Mesendoderm (in vitro differentiated cells): ENCODE data around the gene DDX42.
"Not testable (repeated sequence)": the region's sequence is repeated elsewhere in the genome, so short reads cannot be mapped to it uniquely, and the experiment has no call there.

Experiments used
- DNase-seq: peaks from one replicate; pipeline ENCODE4 v3.0.0; 2013
- H2AK5ac ChIP-seq: 2 replicates; pipeline ENCODE4 v1.6.1; 2013; ENCODE audit warnings: low read length, inconsistent platforms
- H2BK120ac ChIP-seq: 2 replicates; pipeline ENCODE4 v1.6.1; 2013; ENCODE audit warnings: low read depth, mild to moderate bottlenecking, low read length, moderate library complexity, mixed read lengths
- H2BK15ac ChIP-seq: replicated peaks from 2 replicates; pipeline ENCODE4 v1.6.1; 2013; ENCODE audit warnings: low read depth, mild to moderate bottlenecking, moderate library complexity
- H2BK5ac ChIP-seq: 2 replicates; pipeline ENCODE4 v1.6.1; 2013; ENCODE audit warnings: low read length, inconsistent platforms
- H3K18ac ChIP-seq: 2 replicates; pipeline ENCODE4 v1.6.1; 2013; ENCODE audit warnings: mild to moderate bottlenecking, low read length, mixed read lengths
- H3K23ac ChIP-seq: one replicate; pipeline ENCODE4 v1.6.1; 2013; ENCODE audit warnings: low read length
- H3K27ac ChIP-seq: 2 replicates; pipeline ENCODE4 v1.5.1; 2013; ENCODE audit warnings: low read depth, mild to moderate bottlenecking, inconsistent platforms, low read length, moderate library complexity
- H3K27me3 ChIP-seq: 2 replicates; pipeline ENCODE4 v1.6.1; 2013; ENCODE audit warnings: low read length, control low read depth, mild to moderate bottlenecking, inconsistent platforms; ENCODE audit not compliant: insufficient read depth, poor library complexity
- H3K36me3 ChIP-seq: 2 replicates; pipeline ENCODE4 v1.6.1; 2013; ENCODE audit warnings: low read length, inconsistent platforms; ENCODE audit not compliant: control insufficient read depth, insufficient read depth
- H3K4ac ChIP-seq: one replicate; pipeline ENCODE4 v1.6.1; 2013; ENCODE audit warnings: low read depth, mild to moderate bottlenecking, low read length, moderate library complexity
- H3K4me1 ChIP-seq: 2 replicates; pipeline ENCODE4 v1.6.1; 2013; ENCODE audit warnings: low read depth, low read length, inconsistent platforms; ENCODE audit not compliant: control insufficient read depth
- H3K4me2 ChIP-seq: 2 replicates; pipeline ENCODE4 v1.6.1; 2013; ENCODE audit warnings: low read length
- H3K4me3 ChIP-seq: 2 replicates; pipeline ENCODE4 v1.5.1; 2013; ENCODE audit warnings: mild to moderate bottlenecking, low read length
- H3K56ac ChIP-seq: one replicate; pipeline ENCODE4 v1.6.1; 2013; ENCODE audit warnings: low read length
- H3K79me1 ChIP-seq: 2 replicates; pipeline ENCODE4 v1.6.1; 2013; ENCODE audit warnings: low read length, inconsistent platforms
- H3K79me2 ChIP-seq: 2 replicates; pipeline ENCODE4 v1.6.1; 2013; ENCODE audit warnings: mild to moderate bottlenecking, low read length; ENCODE audit not compliant: control insufficient read depth, insufficient read depth
- H3K9ac ChIP-seq: 2 replicates; pipeline ENCODE4 v1.6.1; 2013; ENCODE audit warnings: low read length, inconsistent platforms
- H4K5ac ChIP-seq: one replicate; pipeline ENCODE4 v1.6.1; 2013; ENCODE audit warnings: low read length
- H4K8ac ChIP-seq: one replicate; pipeline ENCODE4 v1.6.1; 2013; ENCODE audit warnings: low read depth, mild to moderate bottlenecking, control low read depth, low read length, moderate library complexity
- WGBS: extraction: QIAGEN DNeasy Blood & Tissue Kit; methylation state at CpG from one replicate; pipeline ENCODE4 v1.1.7; 2013; ENCODE audit warnings: low lambda C conversion rate, missing lambda C conversion rate; ENCODE audit not compliant: insufficient coverage; ENCODE audit errors: extremely low coverage; 5-methylcytosine and 5-hydroxymethylcytosine counted together

The DDX42 gene

GRCh38 chr17:63855185-63855584 lies 81.2 kb downstream of the DDX42 start:
- no peak overlapping the region for H3K4me3 ChIP-seq
- no peak overlapping the region for H3K56ac ChIP-seq

GRCh38 chr17:63856425-63856824 lies 82.5 kb downstream of the DDX42 start:
- H3K79me1 ChIP-seq, H3K4me2 ChIP-seq, H3K27me3 ChIP-seq, H4K5ac ChIP-seq, H2BK15ac ChIP-seq, H3K4me3 ChIP-seq, H3K4ac ChIP-seq, H2BK120ac ChIP-seq, H3K9ac ChIP-seq, H3K23ac ChIP-seq, DNase-seq, H3K36me3 ChIP-seq, H3K4me1 ChIP-seq, H3K56ac ChIP-seq, H2BK5ac ChIP-seq, H3K79me2 ChIP-seq, H3K27ac ChIP-seq, H4K8ac ChIP-seq, H3K18ac ChIP-seq, H2AK5ac ChIP-seq: not testable (repeated sequence)
- no CpG with 5 or more reads among the region's 8 CpGs for WGBS

More at GRCh38 chr17:63855185-63855584, 81.2 kb downstream of the DDX42 start:
- no peak overlapping the region for H3K23ac ChIP-seq
- no peak overlapping the region for H2AK5ac ChIP-seq
- no peak overlapping the region for H2BK5ac ChIP-seq
- H3K4ac ChIP-seq: no peak overlapping the region
- no peak overlapping the region for H2BK15ac ChIP-seq
- no CpG with 5 or more reads among the region's 8 CpGs for WGBS
- H3K79me1 ChIP-seq: no peaks in the 10 kb centered on the region
- H4K5ac ChIP-seq: no peak overlapping the region
- H3K9ac ChIP-seq: no peak overlapping the region
- H3K4me1 ChIP-seq: no peaks in the 10 kb centered on the region
- no peaks in the 10 kb centered on the region for H3K79me2 ChIP-seq
- no peak overlapping the region for H3K27ac ChIP-seq
- H3K4me2 ChIP-seq: no peak overlapping the region
- DNase-seq: no peak
- no peaks in the 10 kb centered on the region for H3K36me3 ChIP-seq
- H3K18ac ChIP-seq: no peak overlapping the region
- H2BK120ac ChIP-seq: no peak overlapping the region
- no peak overlapping the region for H4K8ac ChIP-seq
- no peaks in the 10 kb centered on the region for H3K27me3 ChIP-seq

GRCh38 chr17:63859257-63859656 lies 85.3 kb downstream of the DDX42 start:
- H3K23ac ChIP-seq: no peak overlapping the region
- H3K18ac ChIP-seq: no peak overlapping the region
- H3K79me1 ChIP-seq: no peaks in the 10 kb centered on the region
- H3K4me1 ChIP-seq: no peaks in the 10 kb centered on the region
- H2BK5ac ChIP-seq: no peak overlapping the region
- no peak overlapping the region for H2AK5ac ChIP-seq
- no peaks in the 10 kb centered on the region for H3K36me3 ChIP-seq
- no peaks in the 10 kb centered on the region for H3K79me2 ChIP-seq
- H4K8ac ChIP-seq: no peak overlapping the region
- no peak overlapping the region for H3K4ac ChIP-seq
- no peak overlapping the region for H3K4me2 ChIP-seq
- H3K27ac ChIP-seq: no peak overlapping the region
- no CpG with 5 or more reads among the region's 3 CpGs for WGBS
- no peak overlapping the region for H2BK120ac ChIP-seq
- no peak overlapping the region for H3K56ac ChIP-seq
- no peak overlapping the region for H3K4me3 ChIP-seq
- no peak for DNase-seq
- H3K9ac ChIP-seq: no peak overlapping the region
- no peak overlapping the region for H4K5ac ChIP-seq
- H3K27me3 ChIP-seq: no peaks in the 10 kb centered on the region
- H2BK15ac ChIP-seq: no peak overlapping the region

GRCh38 chr17:63866625-63867024 lies 92.7 kb downstream of the DDX42 start:
- not testable (repeated sequence) for H3K23ac ChIP-seq, H3K4ac ChIP-seq, H3K79me1 ChIP-seq, H3K79me2 ChIP-seq, H3K18ac ChIP-seq, H3K4me2 ChIP-seq, H3K56ac ChIP-seq, H3K27me3 ChIP-seq, H2AK5ac ChIP-seq, H3K4me1 ChIP-seq, H4K5ac ChIP-seq, H4K8ac ChIP-seq, H3K27ac ChIP-seq, H3K4me3 ChIP-seq, H3K9ac ChIP-seq, H2BK5ac ChIP-seq, H2BK120ac ChIP-seq, H2BK15ac ChIP-seq, H3K36me3 ChIP-seq
- peak; percentile 26 for DNase-seq
- WGBS: no CpG with 5 or more reads among the region's 7 CpGs
